HG02938 (cell line): ENCODE data around the gene KCTD13.
A peak's percentile ranks its signal among the peaks of the same experiment; 100 is the strongest.
"Not testable (repeated sequence)": the region's sequence is repeated elsewhere in the genome, so short reads cannot be mapped to it uniquely, and the experiment has no call there.

Source experiments
- ATAC-seq: cut with Tn5 transposase; IDR thresholded peaks from one replicate; pipeline ENCODE4 v1.9.1; 2021; ENCODE audit warnings: mild to moderate bottlenecking, moderate library complexity; ENCODE audit not compliant: unreplicated experiment

KCTD13 gene, protein sequence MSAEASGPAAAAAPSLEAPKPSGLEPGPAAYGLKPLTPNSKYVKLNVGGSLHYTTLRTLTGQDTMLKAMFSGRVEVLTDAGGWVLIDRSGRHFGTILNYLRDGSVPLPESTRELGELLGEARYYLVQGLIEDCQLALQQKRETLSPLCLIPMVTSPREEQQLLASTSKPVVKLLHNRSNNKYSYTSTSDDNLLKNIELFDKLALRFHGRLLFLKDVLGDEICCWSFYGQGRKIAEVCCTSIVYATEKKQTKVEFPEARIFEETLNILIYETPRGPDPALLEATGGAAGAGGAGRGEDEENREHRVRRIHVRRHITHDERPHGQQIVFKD

GRCh38 chr16:29925781-29926710 is at the start of gene KCTD13:
KCTD13 (minus strand) TSS chr16:29926226; CDS start chr16:29926033, 193 bp downstream.
- ATAC-seq, result peak; percentile 74

DNA sequence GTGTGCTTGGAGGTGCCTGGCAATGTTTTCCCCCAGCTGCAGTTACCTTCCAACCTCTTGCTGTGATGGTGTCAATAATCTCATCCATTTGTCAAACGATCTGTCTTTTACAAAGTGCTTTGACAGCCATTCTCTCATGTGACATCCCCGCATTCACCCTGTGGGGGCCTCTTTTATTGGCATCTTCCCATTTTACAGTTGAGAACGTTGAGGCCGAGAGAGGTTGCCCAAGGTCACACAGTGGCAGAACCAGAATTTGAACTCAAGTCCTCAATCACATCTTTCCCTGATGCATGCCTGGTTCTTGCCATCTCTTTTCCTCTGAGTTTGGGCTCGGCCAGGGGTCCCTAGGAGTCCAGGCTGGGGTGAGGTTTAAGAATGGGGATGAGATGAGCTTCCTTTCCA is 49.1 kb upstream of the KCTD13 start:
- no peak for ATAC-seq

DNA sequence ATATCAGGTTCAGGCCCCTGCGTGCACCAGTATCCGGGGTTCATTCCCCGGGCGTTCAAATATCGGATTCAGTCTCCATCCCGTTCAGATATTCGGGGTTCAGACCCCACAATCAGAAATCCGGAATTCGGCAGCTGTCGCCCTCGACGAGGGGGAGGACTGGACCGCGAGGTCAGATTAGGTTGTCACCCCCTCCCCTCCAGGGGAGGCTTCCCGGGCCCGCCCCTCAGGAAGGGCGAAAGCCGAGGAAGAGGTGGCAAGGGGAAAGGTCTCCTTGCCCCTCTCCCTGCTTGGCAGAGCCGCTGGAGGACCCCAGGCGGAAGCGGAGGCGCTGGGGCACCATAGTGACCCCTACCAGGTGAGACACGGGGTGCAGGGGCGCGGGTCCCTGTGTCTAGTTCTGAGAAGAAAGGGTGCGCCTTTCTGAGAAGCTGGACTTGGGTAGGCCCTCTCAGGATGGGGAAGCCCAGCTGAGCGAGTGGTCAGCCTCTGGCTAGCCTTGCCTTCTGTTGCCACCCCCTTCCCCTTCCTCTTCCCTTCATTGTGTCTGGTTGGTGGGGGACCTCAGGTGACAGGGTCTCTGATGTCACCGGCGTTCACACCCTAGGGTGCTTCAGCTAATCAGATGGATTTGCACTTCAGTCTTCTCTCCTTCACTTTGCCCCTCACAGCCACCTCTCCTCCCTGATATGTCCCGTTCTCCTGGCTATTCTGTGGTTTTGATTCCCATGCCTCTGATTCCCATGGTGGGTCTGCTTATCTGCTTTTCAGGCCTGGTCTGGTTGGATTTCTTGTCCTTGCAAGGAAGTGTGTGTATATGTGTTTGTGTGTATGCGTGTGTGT is 48.5 kb upstream of the KCTD13 start:
- ATAC-seq, result no peak

GRCh38 chr16:29973384-29974246 is 47.6 kb upstream of the KCTD13 start, which contains the start of gene TAOK2:
TAOK2 (plus strand) TSS chr16:29973868; CDS start chr16:29977773, 3,905 bp downstream.
- ATAC-seq, result peak; percentile 91

DNA sequence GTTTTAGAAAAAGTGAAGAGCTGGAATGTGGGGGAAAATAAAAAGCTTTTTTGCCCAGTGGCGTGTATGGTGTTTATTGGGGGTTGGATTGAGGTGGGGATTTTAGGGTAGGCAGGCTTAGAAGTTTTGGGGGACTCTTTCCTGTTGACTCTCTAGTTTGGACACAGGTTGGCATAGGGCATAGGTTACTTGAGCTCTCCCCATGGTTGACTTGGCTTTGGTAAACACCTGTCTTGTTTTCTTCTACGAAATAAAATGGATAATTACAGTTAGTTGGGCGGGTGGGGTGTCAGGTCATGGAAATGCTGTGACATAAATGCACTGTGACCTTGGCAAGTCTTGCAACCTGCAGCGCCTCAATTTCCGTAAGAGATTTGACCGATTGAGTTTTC is 47.0 kb upstream of the KCTD13 start:
- no peak for ATAC-seq

GRCh38 chr16:29972500-29972899 is 46.5 kb upstream of the KCTD13 start:
- no peak for ATAC-seq

GRCh38 chr16:29971304-29971703 is 45.3 kb upstream of the KCTD13 start:
- no peak for ATAC-seq

DNA sequence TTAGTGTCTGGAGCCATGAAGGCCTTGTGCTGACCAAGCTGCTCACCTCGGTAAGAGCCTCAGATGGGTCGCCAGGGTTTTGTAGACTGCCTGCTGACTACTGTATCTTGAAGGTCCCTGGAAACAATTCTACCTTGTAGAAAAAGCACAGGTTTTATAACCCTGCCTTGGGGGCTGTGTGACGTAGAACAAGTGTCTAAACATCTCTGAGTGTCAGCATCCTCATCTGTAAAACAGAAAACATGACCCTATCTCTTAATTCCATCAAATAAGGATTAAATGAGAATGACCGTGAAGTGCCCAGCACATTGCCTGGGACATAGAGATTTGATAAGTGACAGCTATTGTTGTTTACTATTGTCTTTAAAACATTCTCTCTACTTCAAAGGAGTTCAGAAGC is 42.2 kb upstream of the KCTD13 start:
- ATAC-seq, result no peak

DNA sequence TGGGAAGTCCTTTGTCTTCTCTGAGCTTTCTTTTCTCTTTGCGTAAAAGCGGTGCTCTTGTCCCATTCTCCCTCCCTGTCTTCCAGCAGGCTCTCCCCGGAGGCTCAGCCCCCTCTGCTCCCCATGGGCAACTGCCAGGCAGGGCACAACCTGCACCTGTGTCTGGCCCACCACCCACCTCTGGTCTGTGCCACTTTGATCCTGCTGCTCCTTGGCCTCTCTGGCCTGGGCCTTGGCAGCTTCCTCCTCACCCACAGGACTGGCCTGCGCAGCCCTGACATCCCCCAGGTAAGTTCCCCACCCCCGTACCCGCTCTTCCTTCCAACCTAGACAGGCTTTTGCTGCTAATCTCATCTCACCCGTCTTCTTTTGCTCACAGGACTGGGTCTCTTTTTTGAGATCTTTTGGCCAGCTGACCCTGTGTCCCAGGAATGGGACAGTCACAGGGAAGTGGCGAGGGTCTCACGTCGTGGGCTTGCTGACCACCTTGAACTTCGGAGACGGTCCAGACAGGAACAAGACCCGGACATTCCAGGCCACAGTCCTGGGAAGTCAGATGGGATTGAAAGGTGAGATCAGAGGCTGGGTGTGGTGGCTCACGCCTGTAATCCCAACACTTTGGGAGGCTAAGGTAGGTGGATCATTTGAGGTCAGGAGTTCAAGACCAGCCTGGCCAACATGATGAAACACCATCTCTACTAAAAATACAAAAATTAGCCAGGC is 37.2 kb upstream of the KCTD13 start:
- no peak for ATAC-seq

GRCh38 chr16:29962344-29962994 is 36.4 kb upstream of the KCTD13 start:
- no peak for ATAC-seq

DNA sequence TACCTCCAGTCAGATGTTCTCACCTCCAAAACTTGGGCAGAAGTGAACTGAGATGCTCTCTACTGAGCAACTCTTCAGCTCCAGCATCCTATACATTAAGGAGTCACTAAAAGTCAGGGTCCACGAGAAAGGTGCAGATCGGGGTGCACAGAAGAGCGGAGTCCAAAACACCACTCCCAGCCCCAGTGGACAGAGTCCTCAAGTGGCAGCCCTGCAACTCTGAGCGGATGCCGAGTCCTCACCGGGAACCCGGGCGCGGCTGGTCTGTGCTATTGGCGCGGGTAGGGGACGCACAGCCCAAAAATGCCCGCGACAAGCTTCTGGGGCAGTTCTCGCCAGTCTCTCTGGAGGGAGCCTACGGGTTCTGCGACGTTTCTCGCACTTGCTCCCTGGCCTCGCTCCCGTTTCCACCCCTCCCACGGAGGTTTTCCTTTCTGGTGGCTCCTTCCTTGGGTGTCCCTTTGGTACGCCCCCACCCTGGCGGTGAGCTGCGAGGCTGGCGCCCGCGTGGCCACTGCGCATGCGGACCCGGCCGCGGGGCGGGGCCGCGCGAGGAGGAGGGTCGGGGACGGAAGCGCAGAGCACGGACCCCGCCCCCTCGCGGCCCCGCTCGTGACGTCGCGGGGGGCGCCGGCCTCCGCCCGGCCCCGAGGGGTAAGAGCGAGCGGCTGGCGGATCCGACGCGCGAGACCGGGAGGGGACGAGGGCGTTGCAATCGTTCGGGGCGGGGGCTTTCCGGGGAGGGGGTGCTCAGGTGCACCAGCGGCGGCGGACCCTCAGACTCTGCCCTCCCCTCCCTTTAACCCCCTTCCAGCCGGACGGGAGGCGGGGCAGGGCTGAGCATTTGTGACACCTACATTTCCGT is 35.7 kb upstream of the KCTD13 start, which contains the start of gene TMEM219:
Gene TMEM219, plus strand, starts transcription at position 601 of the 865 bp plus-strand sequence. CDS start 1,065 bp downstream, outside the sequence.
- ATAC-seq, result peak; percentile 66

DNA sequence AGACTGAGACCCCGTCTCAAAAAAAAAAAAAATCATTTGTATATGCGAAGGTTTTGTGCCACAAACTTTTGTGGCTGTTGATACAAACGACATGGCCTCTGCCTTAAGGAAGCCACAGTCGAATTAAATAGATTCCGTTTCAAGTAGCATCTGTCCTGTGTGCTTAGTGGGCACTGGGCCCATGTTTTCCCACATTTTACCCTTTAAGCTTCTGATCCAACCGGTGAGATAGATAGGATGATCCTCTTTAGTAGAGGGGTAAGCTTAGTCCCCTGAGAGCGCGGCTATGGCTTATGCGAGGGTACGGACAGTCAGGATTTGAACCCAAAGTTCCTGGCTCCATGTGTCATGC is 35.1 kb upstream of the KCTD13 start:
- ATAC-seq, result no peak

DNA sequence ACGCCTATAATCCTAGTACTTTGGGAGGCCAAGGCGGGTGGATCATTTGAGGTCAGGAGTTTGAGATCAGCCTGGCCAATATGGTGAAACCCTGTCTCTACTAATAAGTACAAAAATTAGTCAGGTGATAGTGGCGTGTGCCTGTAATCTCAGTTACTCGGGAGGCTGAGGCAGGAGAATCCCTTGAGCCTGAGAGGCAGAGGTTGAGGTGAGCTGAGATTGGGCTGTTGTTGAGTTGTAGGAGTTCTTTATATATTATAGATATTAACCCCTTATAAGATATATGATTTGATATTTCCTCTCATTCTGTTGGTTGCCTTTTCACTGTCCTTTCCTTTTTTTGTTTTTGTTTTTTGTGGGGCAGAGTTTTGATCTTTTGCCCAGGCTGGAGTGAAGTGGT is 33.8 kb upstream of the KCTD13 start:
- ATAC-seq, result not testable (repeated sequence)

GRCh38 chr16:29959293-29959692 is 33.3 kb upstream of the KCTD13 start:
- no peak for ATAC-seq

DNA sequence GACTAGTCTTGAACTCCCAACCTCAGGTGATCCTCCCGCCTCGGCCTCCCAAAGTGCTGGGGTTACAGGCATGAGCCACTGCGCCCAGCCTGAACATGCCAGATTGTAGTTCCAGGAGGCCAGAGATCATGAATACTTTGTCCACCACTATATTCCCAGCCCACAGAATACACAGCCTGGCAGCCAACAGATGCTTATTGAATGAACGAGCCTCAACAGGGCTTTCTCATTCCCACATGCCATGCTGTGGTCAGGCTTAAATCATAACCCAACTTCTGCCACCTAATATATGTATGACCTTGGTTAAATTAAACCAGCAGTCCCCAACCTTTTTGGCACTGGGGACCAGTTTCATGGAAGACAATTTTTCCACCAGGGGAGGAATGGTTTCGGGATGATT is 32.7 kb upstream of the KCTD13 start:
- ATAC-seq, result no peak

- no peak for ATAC-seq
Observed at GRCh38 chr16:29951625-29952365, 25.8 kb upstream of the KCTD13 start.

DNA sequence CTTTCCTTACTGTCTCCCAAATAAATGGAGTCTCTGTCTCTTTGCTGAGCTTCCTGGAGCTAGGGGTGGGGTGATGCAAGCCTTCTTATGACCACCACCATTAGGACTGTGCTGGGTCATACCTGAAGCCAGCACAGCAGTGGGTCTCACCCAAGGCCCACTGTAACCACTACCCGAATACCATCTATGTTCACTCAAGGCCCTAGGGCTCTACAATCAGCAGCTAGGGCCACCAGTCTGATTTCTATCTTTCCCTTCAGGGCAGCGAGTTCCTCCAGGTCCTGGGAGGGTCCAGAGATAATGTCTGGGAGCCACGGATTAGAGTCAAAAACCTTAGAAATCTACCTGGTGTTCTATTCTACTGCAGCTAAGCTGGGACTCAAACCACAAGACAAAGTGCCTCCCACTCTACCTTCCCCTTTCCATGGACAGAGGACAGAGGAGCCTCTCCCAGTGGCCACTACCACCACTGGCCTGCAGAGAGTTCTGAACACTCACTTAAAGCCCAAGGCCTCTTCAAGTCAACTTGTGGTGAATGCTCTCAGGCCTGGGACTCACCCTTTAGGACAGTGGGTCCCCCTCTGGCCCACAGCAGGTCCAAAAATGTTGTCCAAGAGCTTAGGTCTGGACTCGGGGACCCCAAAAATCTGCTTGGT is 24.9 kb upstream of the KCTD13 start:
- ATAC-seq, result no peak
